Measurements from ENCODE around the gene PLXNA4. TPM values are rescaled to one million over a fixed set of nuclear protein-coding genes. Genes with fewer than 3 reads are reported as not detected.

PLXNA4 gene
- total and polyA plus RNA-seq, 4 donors = 0.63 to 4.6 (median 2.1) TPM

GRCh38 chr7:132578826-132579225 is 2.6 kb upstream of the PLXNA4 start:
- Histone ChIP-seq H3K27me3 (ENCODE audit: control insufficient read depth in 3 of 3, insufficient read depth in 3 of 3, low read length in 2 of 3) (peaks cover 4 to 54% (median 34%) of the 10 kb centered on the region in 3 donors), H3K4me3 (no peak overlapping the region), H3K4me1 (ENCODE audit: control insufficient read depth in 5 of 5, insufficient read depth in 5 of 5, low read length in 5 of 5) (peaks cover 0 to 17% (median 10%) of the 10 kb centered on the region in 5 donors), H3K36me3 (ENCODE audit: control insufficient read depth in 4 of 4, insufficient read depth in 4 of 4, low read length in 4 of 4) (no peaks in the 10 kb centered on the region), H3K9ac (ENCODE audit: insufficient read depth in 1 of 2, low read length in 2 of 2) (no peak overlapping the region), H3K27ac (ENCODE audit: low read depth in 1 of 2, low read length in 1 of 2) (no peak overlapping the region), H3K9me3 (ENCODE audit: control insufficient read depth in 4 of 4, insufficient read depth in 3 of 4, low read length in 3 of 4) (peaks cover 0 to 5% (median 0%) of the 10 kb centered on the region in 4 donors)
- TF ChIP-seq, protein P1, sequence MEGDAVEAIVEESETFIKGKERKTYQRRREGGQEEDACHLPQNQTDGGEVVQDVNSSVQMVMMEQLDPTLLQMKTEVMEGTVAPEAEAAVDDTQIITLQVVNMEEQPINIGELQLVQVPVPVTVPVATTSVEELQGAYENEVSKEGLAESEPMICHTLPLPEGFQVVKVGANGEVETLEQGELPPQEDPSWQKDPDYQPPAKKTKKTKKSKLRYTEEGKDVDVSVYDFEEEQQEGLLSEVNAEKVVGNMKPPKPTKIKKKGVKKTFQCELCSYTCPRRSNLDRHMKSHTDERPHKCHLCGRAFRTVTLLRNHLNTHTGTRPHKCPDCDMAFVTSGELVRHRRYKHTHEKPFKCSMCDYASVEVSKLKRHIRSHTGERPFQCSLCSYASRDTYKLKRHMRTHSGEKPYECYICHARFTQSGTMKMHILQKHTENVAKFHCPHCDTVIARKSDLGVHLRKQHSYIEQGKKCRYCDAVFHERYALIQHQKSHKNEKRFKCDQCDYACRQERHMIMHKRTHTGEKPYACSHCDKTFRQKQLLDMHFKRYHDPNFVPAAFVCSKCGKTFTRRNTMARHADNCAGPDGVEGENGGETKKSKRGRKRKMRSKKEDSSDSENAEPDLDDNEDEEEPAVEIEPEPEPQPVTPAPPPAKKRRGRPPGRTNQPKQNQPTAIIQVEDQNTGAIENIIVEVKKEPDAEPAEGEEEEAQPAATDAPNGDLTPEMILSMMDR (IDR thresholded peaks at IDR 0.05; ENCODE audit: control extremely low read depth, extremely low read depth) = no peak
- no peak for ATAC-seq (ENCODE audit: insufficient read depth, low FRiP score)
- 88 to 92% methylated on average over 3 of the region's 3 CpGs for WGBS, 2 donors
- DNase-seq = no peak

- ATAC-seq (ENCODE audit: insufficient read depth, low FRiP score) (no peak), DNase-seq (no peak)
- Histone ChIP-seq H3K4me1 (ENCODE audit: control insufficient read depth in 5 of 5, insufficient read depth in 5 of 5, low read length in 5 of 5) (peaks cover 0 to 17% (median 10%) of the 10 kb centered on the region in 5 donors), H3K36me3 (ENCODE audit: control insufficient read depth in 4 of 4, insufficient read depth in 4 of 4, low read length in 4 of 4) (no peaks in the 10 kb centered on the region), H3K9me3 (ENCODE audit: control insufficient read depth in 4 of 4, insufficient read depth in 3 of 4, low read length in 3 of 4) (peaks cover 0 to 7% (median 0%) of the 10 kb centered on the region in 4 donors), H3K9ac (ENCODE audit: insufficient read depth in 1 of 2, low read length in 2 of 2) (no peak overlapping the region), H3K4me3 (no peak overlapping the region), H3K27ac (ENCODE audit: low read depth in 1 of 2, low read length in 1 of 2) (no peak overlapping the region), H3K27me3 (ENCODE audit: control insufficient read depth in 3 of 3, insufficient read depth in 3 of 3, low read length in 2 of 3) (peaks cover 4 to 62% (median 42%) of the 10 kb centered on the region in 3 donors)
- 82% methylated on average over 3 of the region's 3 CpGs for WGBS, 2 donors
- TF ChIP-seq, protein P1 (IDR thresholded peaks at IDR 0.05; ENCODE audit: control extremely low read depth, extremely low read depth) = no peak
These were observed 1.7 kb upstream of the PLXNA4 start for GRCh38 chr7:132578050-132578370.

GRCh38 chr7:132577206-132578049 is 1.2 kb upstream of the PLXNA4 start:
- WGBS, 2 donors = 6 to 8% methylated on average over 39 to 65 of the region's 65 CpGs
- no peaks in the 10 kb centered on the region for H3K36me3 ChIP-seq (ENCODE audit: control insufficient read depth in 4 of 4, insufficient read depth in 4 of 4, low read length in 4 of 4)
- DNase-seq (peak; percentile 93 to 96 (median 93)), ATAC-seq (ENCODE audit: insufficient read depth, low FRiP score) (peak; percentile 9)
- peaks cover 0 to 7% (median 0%) of the 10 kb centered on the region in 4 donors for H3K9me3 ChIP-seq (ENCODE audit: control insufficient read depth in 4 of 4, insufficient read depth in 3 of 4, low read length in 3 of 4)
- no peak overlapping the region for H3K9ac ChIP-seq (ENCODE audit: insufficient read depth in 1 of 2, low read length in 2 of 2)
- H3K27me3 ChIP-seq (ENCODE audit: control insufficient read depth in 3 of 3, insufficient read depth in 3 of 3, low read length in 2 of 3) = peaks cover 4 to 68% (median 48%) of the 10 kb centered on the region in 3 donors
- H3K4me3 ChIP-seq = no peak overlapping the region
- TF ChIP-seq, protein P1 (IDR thresholded peaks at IDR 0.05; ENCODE audit: control extremely low read depth, extremely low read depth) = no peak
- H3K27ac ChIP-seq (ENCODE audit: low read depth in 1 of 2, low read length in 1 of 2) = no peak overlapping the region
- H3K4me1 ChIP-seq (ENCODE audit: control insufficient read depth in 5 of 5, insufficient read depth in 5 of 5, low read length in 5 of 5) = peaks cover 0 to 17% (median 10%) of the 10 kb centered on the region in 5 donors
